ENCODE results near the gene ALG12. TPM values are rescaled to one million over a fixed set of nuclear protein-coding genes. Genes with fewer than 3 reads are reported as not detected.

Gene ALG12
- total RNA-seq, 1 donor from 2014 or later: 14.3 TPM

DNA sequence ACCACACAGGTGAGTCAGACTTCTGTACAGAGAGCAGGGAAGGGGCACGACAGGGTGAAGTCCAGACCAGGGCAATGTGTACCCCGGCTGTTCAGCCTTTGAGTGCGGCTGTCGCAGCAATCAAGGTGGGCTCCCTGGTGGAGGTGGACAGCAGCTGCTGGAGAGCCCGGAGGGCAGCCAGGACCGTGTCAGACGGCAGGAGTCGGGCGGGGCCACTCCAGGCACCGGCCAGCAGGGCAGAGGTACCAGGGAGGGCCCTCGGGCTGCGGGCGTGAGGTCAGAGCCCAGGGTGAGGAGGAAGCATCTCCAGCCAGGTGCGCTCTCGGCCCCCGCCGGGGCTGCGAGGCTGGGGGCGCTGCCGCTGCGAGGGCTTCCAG, 41.5 kb upstream of the ALG12 start:
- DNase-seq (ENCODE audit: low spot score): peak; percentile 79
- intact Hi-C loops (cut with DNase I): loop anchor here (2.0 to 10.0 kb wide), 2 partner anchors 23 to 245 kb away; partner anchors contain the start of gene SELENOO

DNA sequence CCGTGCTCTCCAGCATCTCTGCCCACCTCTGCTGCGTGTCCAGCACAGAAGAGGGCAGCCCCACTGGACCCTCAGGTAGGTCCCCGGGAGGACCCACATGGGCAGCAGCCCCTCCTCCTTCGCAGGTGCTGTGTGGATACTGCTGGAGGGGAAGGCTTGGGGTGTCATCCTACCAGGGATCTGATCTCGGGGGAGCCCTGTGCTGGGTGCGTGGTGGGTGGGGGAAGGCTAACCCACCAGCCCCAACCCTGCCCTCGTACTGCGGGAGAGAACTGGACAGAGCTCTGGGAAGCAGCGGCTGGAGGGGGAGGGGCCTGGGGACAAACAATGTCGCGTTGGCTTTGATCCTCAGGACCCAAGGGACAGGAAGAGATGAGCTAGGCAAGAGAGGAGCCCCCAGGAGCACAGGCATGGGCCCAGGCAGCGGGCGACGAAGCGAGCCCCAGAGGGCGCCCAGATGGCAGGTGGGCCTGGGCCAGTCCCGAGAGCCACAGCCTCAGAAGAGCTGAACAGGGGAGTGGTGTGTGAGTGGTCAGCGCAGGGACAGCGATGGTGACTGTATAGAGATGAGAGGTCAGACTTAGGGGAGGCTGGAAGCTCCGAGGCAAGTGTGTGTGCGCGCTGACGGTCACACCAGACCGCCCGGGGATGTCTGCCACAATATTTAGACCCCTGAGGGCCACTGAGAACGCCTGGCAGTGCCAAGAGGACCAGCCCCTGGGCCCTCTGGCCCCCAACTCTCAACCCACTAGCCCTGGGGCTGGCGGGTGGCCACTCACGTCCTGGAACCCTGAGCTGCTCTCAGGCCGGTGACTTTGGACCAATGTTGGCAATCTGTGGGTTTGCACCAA, 40.9 kb upstream of the ALG12 start:
- intact Hi-C loops (cut with DNase I): no loop called here
- DNase-seq (ENCODE audit: low spot score): no peak

DNA sequence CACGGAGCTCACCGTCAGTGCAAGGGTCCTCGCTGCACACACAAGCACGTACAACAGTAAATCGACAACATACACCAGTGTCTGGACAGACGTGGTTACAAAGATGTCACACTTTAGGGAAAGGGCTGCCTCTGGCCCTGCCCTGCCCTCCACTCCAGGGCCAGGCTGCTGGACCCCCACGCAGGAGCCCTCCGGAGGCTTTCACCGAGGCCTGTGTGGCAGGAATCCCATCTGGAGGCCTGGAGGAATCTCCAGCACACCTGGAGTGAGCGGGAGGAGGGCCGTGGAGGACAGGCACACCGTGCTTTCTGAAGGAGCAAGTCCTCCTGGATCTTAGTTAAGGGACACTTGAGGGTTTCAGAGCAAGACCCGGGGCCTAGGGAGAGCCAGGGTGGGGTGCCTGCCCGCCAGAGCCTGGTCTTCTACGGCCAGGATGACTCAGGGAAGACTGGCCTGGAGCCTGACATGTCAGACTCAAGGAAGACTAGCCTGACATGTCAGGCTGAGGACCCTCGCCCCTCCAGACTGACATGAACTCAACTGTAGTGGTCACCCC, 40.2 kb upstream of the ALG12 start:
- DNase-seq (ENCODE audit: low spot score): no peak
- intact Hi-C loops (cut with DNase I): no loop called here

DNA sequence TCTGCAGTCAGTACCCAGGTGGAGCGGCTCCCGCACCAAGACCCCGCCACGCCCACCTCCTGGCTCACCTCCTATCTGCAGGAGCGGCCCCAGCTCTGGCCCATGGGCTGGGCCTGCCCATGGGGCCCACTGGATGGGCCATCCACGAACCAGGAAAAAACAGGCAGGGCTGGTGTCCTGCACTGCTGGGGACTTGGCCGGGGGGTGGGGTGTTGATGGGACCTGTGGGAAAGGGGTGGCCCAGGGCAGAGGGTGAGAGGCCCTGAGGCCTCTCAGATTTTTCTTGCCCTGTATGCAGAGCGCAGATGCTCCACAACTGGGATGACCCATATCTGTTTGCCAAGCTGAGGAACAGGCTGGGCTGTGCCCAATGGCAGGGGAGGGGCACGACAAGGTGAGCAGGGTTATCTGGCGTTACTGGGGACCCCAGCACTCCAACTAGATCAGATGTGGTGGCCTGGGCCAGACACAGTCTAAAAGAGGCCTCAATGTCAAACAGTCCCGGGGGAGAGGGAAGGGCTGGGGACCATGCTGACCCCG, 39.7 kb upstream of the ALG12 start:
- no peak for DNase-seq (ENCODE audit: low spot score)
- intact Hi-C loops (cut with DNase I): no loop called here

DNA sequence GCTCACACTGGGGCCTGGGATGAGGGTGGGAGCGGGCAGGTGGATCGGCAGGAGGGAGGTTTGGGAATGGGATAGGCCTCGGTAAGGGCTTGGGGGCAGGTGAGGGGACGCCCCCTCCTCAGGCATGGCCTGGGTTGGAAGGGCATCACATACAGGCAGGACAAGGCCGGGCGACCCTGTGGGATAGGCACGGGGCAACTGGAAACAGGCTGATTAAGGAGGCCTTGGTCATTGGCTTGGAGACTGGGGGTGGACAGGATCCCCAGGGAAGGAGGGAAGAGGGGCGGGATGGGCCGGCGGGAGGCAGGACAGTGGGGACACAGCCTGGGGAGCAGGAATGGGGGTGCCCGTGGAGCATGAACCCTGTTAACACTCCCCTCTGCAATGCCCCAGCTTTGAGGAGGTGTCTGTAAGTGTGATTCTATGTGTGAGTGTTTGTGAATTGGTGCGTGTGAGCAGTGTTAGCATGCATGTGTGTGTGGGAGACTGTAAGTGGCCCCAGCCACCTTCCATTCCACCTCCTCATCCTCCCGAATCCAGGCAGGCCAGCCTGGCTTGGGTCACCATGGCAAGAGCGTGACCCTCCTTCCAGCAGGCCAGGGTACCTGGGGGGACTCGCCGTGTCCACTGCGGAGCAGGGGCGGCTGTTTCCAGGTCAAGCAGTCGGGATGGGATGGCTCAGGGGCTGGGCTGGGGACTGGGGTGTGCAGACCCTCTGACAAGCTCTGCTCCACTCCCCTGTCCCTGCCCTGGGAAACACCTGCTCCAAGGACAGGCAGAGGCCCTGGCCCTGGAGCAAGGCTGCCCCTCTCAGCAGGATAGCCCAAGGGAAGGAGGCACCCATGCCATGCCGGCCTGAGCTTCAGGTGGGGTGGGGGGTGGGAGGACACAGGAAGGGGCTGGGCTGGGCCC, 38.9 kb upstream of the ALG12 start:
- intact Hi-C loops (cut with DNase I): no loop called here
- DNase-seq (ENCODE audit: low spot score): no peak

DNA sequence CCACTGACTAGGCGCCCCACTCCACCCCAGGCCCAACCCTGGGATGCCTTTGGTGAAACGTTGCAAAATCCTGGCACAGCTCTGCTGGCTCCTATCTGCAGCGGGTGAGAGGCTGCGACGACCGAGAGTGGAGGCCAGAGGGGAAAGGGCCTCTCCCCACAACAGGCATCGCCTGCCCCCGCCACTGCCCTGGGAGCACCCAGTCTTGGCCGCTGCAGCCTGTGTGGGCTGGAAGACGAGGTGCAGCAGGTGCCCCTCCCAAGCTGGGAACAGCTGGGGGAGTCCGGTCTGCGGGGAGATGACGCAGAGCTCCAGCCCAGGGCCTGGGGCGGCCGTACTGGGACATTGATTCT, 38.2 kb upstream of the ALG12 start:
- intact Hi-C loops (cut with DNase I): no loop called here
- no peak for DNase-seq (ENCODE audit: low spot score)

DNA sequence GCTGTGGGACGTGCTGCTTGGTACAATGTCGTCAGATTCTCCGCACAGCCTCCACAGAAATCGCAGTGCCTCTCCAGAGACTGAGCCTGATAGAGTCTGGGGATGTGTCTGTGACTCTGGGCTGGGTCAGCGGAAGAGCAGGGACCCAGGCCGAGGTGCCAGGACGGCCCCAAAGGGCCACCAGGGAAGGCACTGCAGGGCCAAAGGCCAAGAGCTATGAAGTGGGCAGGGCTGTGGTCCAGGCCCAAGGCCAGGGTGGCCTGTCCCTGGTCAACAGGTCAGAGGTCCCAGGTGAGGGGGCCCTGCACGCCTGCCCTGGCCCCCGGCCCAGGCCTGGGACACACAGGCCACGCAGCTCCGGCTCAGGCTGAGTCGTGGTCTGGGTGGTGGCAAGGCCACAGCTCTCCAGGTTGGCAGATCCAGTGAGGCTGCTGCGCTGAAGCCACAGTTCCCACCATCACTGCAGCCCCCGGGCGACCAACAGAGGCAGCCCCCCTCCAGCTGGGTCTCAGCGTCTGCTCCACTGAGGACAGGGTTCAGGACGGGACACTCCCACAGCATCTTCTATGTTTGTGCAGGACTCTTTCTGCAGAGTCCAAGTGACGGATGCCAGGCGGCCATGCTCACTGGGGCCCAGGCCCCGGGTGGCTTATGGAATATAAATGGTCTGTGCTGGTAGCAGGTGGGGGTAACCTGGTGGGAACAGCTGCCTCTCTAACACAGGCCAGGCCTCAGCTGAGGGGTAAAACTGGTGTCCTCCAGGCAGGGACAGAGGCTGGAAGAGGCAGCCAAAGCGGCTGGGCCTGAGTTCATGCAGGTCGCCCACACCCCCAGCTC, 37.6 kb upstream of the ALG12 start:
- no peak for DNase-seq (ENCODE audit: low spot score)
- intact Hi-C loops (cut with DNase I): no loop called here

DNA sequence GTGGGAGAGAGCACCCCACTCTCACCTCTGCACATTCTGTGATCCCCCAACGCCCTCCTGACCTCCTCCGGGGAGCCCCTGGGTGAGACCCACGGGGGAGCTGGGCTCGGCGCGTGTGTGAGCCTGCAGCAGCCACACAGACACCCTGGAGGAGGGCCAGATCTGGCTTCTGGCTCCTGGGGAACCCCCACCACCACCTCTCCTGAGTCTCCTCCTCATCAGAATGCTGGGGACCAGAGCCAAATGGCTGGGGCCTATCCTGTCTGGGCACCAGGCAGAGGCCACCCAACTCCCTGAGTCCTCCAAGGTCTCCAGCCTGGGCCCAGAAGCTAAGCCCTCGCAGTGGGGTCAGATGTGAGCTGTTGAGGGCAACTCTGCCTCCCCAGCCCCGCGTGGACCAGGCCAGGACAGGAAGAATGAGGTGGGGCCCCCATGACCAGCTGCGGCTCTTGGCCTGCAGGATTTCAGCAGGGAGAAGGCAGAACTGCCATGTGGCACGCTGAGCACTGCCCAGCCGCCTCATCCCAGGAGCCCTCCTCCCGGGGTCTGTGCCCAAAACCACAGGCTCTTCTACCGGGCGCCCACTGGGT, 36.8 kb upstream of the ALG12 start:
- DNase-seq (ENCODE audit: low spot score): no peak
- intact Hi-C loops (cut with DNase I): no loop called here

DNA sequence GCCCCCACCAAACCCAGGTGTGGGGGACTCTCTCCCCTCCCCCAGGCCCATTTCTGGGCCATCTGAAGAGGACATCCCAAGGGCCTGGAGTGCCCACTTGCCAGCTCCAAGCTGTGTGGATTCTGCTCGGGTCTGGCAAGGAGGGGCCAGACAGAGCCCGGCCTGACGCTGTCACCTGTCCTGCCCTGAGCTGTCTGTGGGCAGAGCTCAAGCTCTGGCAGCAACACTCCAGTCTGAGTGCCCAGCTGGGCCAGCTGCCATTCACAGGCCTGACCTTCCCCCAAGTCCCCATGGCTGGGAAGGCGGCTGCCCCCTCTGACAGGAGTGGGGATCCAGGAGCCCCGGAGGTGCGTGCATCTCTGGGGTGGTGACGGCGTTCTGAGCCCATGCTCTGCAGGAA, 36.1 kb upstream of the ALG12 start:
- no peak for DNase-seq (ENCODE audit: low spot score)
- intact Hi-C loops (cut with DNase I): no loop called here

DNA sequence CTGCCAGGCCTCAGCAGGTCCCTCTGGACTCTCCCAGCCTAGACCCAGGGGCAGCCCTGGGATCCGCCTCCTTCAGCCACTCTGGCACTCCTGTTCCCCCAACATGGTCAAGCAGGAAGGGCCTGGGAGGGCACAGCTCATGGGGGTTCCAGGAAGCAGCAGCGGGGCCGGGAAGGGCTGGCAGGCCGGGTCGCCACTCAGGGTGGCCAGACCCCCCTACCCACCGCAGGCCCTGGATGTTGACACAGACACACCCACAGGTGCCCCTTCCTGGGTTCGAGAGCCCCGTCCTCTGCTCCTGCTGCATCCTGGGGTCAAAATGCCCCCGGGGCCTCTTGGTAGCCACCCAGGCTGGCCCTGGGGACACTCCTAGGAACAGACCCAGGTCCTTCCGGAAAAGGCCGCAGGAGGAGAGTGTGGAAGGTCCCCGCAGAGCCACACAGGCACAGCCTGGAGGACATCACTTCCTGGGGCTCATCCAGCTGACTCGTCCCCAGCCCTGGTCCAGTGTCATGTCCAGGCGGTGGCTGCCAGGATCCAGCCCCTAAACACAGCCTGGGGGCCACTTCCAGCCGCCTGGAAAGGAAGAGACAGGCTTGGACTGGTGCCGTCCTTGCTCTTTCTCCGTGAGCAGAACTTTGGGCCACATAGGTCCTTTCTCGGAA, 35.6 kb upstream of the ALG12 start:
- no peak for DNase-seq (ENCODE audit: low spot score)
- intact Hi-C loops (cut with DNase I): no loop called here

DNA sequence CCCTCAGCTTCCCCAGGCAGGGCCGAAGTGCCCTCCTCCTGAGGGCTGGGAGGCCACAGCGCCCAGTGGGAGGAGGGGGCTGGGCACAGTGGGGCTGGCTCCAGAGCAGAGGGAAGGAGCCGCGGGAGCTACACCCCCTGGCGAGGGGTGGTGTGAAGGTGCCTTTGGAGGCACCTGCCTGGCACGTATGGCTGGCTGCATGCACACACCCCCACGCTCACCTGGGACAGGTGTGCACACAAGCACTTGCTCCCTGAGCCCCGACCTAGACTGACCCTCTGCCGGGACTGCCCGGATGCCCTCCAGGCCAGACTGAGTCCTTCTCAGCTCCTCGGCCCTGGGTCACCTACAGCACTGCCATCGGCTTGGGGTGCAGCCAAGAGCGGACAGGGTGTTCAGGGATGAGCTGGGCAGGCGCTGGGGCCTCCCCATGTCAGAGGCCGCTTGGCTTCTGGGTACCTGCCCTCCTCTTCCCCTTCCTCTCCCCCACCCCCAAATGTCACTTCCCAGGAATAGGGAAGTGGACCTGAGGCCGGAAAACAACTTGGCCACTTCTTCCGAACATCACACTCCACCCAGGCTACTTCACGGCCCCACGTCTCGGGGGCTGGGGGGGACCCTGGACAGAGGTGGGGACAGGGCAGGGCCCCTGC, 34.9 kb upstream of the ALG12 start:
- intact Hi-C loops (cut with DNase I): no loop called here
- DNase-seq (ENCODE audit: low spot score): no peak

DNA sequence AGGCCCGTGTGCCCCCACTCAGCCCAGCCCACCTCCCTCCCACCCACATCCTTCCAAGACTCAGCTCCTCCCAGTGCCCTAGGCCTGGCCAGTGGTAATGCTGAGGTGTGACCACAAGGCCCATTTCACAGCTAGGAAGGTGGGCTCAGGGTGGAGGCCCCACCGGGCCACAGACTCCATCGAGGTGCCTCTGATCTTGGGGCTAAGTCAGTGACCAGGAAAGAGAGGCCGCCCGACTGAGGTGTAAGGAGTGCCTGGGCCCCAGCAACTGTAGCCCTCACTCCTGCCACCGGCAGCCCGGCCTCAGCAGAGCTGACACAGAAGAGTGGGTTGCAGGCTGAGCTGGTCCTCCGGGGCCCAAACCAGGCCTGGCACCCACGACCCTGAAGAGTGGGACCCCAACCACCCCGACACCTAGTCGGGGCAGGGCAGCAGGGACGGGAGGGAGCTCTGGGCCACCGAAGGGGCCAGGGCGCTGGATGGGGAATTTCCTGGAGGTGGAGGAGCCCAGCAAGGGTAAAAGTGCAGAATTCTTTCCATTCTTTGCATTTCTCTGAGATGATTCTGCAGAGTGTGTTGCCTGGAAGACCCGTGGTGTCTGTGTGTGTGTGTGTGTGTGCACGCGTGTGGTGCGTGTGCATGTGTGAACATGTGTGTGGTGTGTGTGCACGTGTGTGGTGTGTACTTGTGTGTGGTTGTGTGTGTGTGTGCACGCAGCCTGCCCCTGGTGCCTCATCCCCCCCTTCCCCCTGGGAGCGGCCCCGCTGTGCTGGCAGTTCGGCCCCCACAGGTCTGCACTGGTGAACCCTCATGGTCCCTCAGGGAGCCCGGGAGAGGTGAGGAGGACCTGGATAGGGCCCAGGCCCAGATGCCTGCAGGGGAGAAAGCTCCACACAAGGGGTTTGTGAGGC, 34.0 kb upstream of the ALG12 start:
- DNase-seq (ENCODE audit: low spot score): no peak
- intact Hi-C loops (cut with DNase I): no loop called here

DNA sequence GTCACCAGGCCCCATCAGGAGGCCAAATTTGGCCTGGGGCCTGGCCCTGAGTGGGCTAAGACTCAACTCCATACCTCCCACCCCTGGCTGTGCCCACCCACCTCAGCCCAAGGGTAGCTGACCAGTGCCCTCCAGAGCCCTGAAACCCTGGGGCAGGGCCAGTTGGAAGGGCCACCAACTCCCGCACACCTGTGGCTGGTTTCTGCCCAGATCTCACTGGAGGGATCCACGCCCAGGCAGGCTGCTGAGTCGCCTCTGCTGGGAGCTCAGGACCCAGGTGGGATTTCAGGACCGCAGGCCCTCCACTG, 33.4 kb upstream of the ALG12 start:
- intact Hi-C loops (cut with DNase I): no loop called here
- DNase-seq (ENCODE audit: low spot score): no peak

DNA sequence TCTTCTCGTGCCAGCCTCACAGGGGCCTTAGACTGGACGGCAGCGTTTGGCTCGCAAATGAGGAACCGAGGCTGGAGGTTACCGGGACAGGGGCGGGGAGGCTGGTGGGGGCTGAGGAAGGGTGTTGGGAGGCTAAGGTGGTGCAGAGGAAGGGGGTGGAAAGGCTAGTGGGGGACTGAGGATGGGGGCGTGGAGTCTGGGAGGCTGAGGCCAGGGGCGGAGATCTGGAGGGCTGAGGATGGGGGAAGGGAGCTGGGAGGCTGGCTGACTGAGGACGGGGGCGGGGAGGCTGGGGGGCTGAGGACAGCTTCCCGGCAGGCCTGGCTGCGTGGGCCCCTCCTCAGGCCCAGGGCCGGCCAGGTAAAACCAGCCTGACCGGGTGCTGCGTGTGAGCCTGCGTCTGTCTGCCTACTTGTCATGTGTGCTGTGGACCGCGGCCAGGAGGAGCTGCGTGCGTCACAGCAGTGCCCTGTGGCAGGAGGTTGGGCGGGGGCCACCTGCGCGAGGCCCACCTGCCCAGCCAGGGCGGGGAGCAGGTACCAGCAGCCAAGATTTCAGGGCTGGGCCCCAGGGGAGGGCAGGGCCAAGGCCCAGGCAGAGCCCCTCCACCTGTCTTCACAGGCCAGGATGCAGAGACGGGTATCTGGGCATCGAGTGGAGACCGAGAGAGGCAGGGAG, 32.9 kb upstream of the ALG12 start:
- DNase-seq (ENCODE audit: low spot score): no peak
- intact Hi-C loops (cut with DNase I): no loop called here

DNA sequence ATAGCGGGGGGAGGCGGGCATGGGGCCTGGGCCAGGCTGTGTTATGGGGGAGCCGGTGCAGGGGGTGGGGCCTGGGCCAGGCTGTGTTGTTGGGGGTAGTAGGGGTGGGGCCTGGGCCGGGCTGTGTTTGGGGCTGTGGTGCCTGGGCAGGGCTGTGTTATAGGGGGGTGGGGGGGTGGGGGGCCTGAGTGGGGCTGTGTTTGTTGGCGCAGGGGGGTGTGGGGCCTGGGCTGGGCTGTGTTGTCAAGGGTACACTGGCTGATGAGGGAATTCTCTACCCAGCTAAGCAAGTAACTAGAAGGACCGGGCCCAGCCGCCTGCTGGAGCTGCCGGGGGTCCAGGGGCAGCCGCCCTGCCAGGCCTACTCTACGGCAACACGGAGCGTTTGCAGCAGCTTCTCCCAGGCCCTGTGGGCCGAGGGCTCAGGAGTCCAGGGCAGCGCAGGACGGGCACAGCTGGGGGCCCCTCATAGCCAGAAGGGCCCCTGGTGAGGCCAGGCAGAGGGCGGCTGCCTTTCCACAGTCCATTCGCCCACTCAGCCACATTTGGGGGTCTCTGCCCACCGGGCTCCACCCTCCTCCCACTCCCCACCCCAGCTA, 32.3 kb upstream of the ALG12 start:
- intact Hi-C loops (cut with DNase I): no loop called here
- DNase-seq (ENCODE audit: low spot score): no peak

DNA sequence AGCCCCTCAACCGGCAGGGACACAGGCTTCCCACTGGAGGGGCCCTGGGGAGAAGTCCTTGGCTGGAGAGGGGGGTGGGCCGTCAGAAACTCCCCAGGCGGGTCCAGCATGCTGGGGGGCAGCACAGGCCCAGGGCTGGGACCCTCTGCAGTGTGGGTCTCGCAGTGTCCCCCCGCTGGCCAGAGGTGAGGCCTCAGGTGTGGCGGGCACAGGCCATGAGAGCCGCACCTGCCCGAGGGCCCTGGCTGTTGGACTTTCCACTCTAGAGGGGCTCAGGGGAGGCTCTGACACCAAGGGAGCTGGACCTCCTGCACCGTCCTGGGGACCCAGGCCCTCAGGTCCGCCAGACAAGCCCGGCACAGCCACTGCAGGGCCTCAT, 31.7 kb upstream of the ALG12 start:
- intact Hi-C loops (cut with DNase I): no loop called here
- no peak for DNase-seq (ENCODE audit: low spot score)

All from cardiac septum (tissue), 1 donor.